NB4 (cell line): ENCODE results near the gene NMNAT3.

ENCODE experiments used
- DNase-seq: peaks from one replicate; pipeline ENCODE4 v3.0.0; 2010; ENCODE audit warnings: low read depth
- H3K4me3 ChIP-seq: one replicate; pipeline ENCODE4 v1.5.1; 2011; ENCODE audit warnings: mild to moderate bottlenecking, low read depth, low read length, moderate library complexity
- CTCF ChIP-seq: IDR thresholded peaks from one replicate; pipeline ENCODE4 v1.5.1; 2012; ENCODE audit warnings: low read depth, low read length
- MYC ChIP-seq: IDR thresholded peaks from 2 replicates; pipeline ENCODE4 v1.6.1; 2011; ENCODE audit warnings: low read depth, low read length
- POLR2A ChIP-seq: IDR thresholded peaks from 2 replicates; pipeline ENCODE4 v1.6.1; 2011; ENCODE audit warnings: mild to moderate bottlenecking; ENCODE audit not compliant: insufficient read length; ENCODE audit errors: extremely low read depth
- TF ChIP-seq, protein P1 (sequence below): IDR thresholded peaks from 2 replicates; pipeline ENCODE4 v1.6.1; 2011; ENCODE audit warnings: low read depth, low read length

The NMNAT3 gene

DNA sequence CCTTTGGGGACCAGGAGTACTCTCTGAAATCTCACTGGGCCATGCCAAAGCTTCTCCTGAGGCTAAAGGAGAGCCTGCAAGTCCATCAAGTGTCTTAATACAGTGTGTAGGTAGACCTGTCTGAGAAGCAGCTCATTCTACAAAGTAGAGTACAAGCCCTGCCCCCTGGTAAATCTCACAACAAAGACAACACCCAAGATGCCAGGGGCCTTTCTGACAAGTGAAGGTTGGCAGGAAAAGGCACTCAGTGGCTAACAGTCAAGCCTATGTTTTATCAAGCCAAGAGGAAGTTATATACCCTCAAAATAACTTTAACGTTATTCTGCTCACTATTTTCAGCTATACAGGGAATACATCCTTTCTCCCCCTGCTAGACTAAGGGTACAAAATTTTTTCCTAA is 58.3 kb downstream of the NMNAT3 start:
- TF ChIP-seq POLR2A (no peak), CTCF (no peak), MYC (no peak)
- TF ChIP-seq, protein P1, sequence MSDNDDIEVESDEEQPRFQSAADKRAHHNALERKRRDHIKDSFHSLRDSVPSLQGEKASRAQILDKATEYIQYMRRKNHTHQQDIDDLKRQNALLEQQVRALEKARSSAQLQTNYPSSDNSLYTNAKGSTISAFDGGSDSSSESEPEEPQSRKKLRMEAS = no peak
- no peak overlapping the region for H3K4me3 ChIP-seq
- DNase-seq = no peak

GRCh38 chr3:139617672-139618268 is 60.0 kb downstream of the NMNAT3 start:
- no peak for TF ChIP-seq CTCF
- no peak for DNase-seq
- H3K4me3 ChIP-seq = no peak overlapping the region

DNA sequence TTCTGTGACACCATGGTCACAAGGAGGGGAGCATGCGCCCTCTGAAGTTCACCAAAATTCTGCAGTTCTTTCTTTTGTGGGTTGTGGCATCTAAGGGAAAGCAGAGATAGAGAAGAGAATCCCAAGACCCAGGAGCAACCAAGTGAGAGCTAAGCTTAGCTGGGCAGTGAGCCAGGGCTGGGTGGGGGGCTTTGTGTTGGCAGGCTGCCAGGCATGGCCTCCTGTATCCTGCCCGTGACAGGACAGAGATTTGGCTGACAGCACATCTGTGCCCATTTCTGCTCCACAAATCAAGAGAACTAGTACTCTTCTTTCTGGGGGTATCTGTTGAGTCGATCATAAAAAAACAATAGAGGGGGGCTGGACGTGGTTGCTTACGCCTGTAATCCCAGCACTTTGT is 66.2 kb downstream of the NMNAT3 start:
- H3K4me3 ChIP-seq = no peak overlapping the region
- TF ChIP-seq MYC = no peak
- TF ChIP-seq POLR2A = no peak
- no peak for DNase-seq

- no peak for TF ChIP-seq MYC
- no peak for TF ChIP-seq POLR2A
- no peak for TF ChIP-seq CTCF
- no peak for DNase-seq
- H3K4me3 ChIP-seq = no peak overlapping the region
Measured at GRCh38 chr3:139610886-139611285, 66.9 kb downstream of the NMNAT3 start.

- DNase-seq = no peak
- TF ChIP-seq, protein P1 = no peak
- TF ChIP-seq POLR2A = no peak
- TF ChIP-seq CTCF = no peak
- TF ChIP-seq MYC = no peak
- no peak overlapping the region for H3K4me3 ChIP-seq
Measured at GRCh38 chr3:139608924-139609323, 68.8 kb downstream of the NMNAT3 start.

DNA sequence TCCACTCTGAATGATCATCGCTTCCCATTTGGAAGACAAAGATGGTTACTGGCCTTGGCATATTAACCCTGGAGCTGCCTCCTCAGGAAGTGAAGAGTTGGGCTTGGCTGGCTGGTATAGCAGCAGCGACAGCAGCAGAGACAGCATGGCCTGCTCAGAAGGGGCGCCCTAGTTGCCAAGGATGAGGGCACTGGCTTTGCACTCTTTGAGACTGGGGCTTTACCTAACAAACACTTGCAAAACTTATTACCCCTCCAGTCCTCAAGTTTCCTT is 69.7 kb downstream of the NMNAT3 start:
- no peak overlapping the region for H3K4me3 ChIP-seq
- no peak for TF ChIP-seq CTCF
- TF ChIP-seq, protein P1 = no peak
- TF ChIP-seq POLR2A = no peak
- TF ChIP-seq MYC = no peak
- no peak for DNase-seq
